Vagina (tissue), 2 donors: ENCODE data around the gene ASTL. TPM values are rescaled to one million over a fixed set of nuclear protein-coding genes. Genes with fewer than 3 reads are reported as not detected.
"Not testable (repeated sequence)": the region's sequence is repeated elsewhere in the genome, so short reads cannot be mapped to it uniquely, and the experiment has no call there.

Experiments
- DNase-seq, 2 donors: peaks; one replicate each; pipeline ENCODE4 v3.0.0-alpha.2; 2017; ENCODE audit errors: extremely low spot score in 2 of 2
- H3K27ac ChIP-seq: fragments of 200-600 bp; sonication (generic); one replicate; pipeline ENCODE4 v1.5.1; 2019
- H3K27me3 ChIP-seq: fragments of 200-600 bp; sonication (generic); one replicate; pipeline ENCODE4 v1.5.1; 2019
- H3K36me3 ChIP-seq, 2 donors: fragments of 200-600 bp; sonication (generic); one replicate each; pipeline ENCODE4 v1.5.1; 2017 to 2019
- H3K4me1 ChIP-seq: fragments of 200-600 bp; sonication (generic); one replicate; pipeline ENCODE4 v1.5.1; 2019
- H3K4me3 ChIP-seq, 2 donors: fragments of 200-600 bp; sonication (generic); 1 replicate in 1 of 2; 2 replicates in 1 of 2; pipeline ENCODE4 v1.5.1; 2016 to 2019
- H3K9me3 ChIP-seq: fragments of 200-600 bp; sonication (generic); one replicate; pipeline ENCODE4 v1.5.1; 2019
- CTCF ChIP-seq, 3 experiments: fragments of 450-650 bp in 2 of 3; fragments of 200-600 bp in 1 of 3; sonication (generic) in 1 of 3; IDR thresholded peaks; one replicate each; pipeline ENCODE4 v1.5.1; 2017 to 2019; ENCODE audit warnings: antibody characterized with exemption in 3 of 3, mild to moderate bottlenecking in 2 of 3, moderate library complexity in 2 of 3
- POLR2A ChIP-seq, 2 donors: fragments of 450-650 bp; IDR thresholded peaks; one replicate each; pipeline ENCODE4 v1.6.1; 2017; ENCODE audit warnings: antibody characterized with exemption in 2 of 2, mild to moderate bottlenecking in 2 of 2, moderate library complexity in 2 of 2
- POLR2AphosphoS5 ChIP-seq, 2 donors: sonication (generic); formaldehyde crosslinking; IDR thresholded peaks; one replicate each; pipeline ENCODE4 v1.9.0; 2017; ENCODE audit warnings: antibody characterized with exemption in 2 of 2, mild to moderate bottlenecking in 2 of 2, low read depth in 1 of 2; ENCODE audit not compliant: insufficient read depth in 1 of 2
- intact Hi-C: fragments of 100-400 bp; cut with DNase I; formaldehyde crosslinking; loops from one replicate; pipeline ENCODE4 v1.15.1; 2023
- total RNA-seq: library from RNA; depleted of rRNA; stranded (reverse); fragments of >200 nt; gene quantifications from one replicate; pipeline ENCODE4 v1.2.3, GENCODE V29; 2016

Gene ASTL
- total RNA-seq, 1 donor from 2014 or later, result not detected

GRCh38 chr2:96167407-96168013 is 29.2 kb upstream of the ASTL start:
- Histone ChIP-seq H3K9me3 (no peaks in the 10 kb centered on the region), H3K4me1 (no peaks in the 10 kb centered on the region), H3K27me3 (no peaks in the 10 kb centered on the region), H3K4me3 (no peak overlapping the region), H3K27ac (no peak overlapping the region), H3K36me3 (no peaks in the 10 kb centered on the region)
- DNase-seq, result no peak
- intact Hi-C loops, result no loop called here
- TF ChIP-seq POLR2A (IDR thresholded peaks at IDR 0.05) (no peak), POLR2AphosphoS5 (IDR thresholded peaks at IDR 0.05; ENCODE audit: insufficient read depth in 1 of 2, low read depth in 1 of 2) (no peak), CTCF (IDR thresholded peaks at IDR 0.05) (no peak)

GRCh38 chr2:96164459-96165184 is 26.3 kb upstream of the ASTL start:
- intact Hi-C loops, result no loop called here
- Histone ChIP-seq H3K36me3 (no peaks in the 10 kb centered on the region), H3K27me3 (no peaks in the 10 kb centered on the region), H3K4me3 (no peak overlapping the region), H3K27ac (no peak overlapping the region), H3K4me1 (no peaks in the 10 kb centered on the region), H3K9me3 (no peaks in the 10 kb centered on the region)
- DNase-seq, result no peak
- TF ChIP-seq POLR2AphosphoS5 (IDR thresholded peaks at IDR 0.05; ENCODE audit: insufficient read depth in 1 of 2, low read depth in 1 of 2), result no peak

- H3K4me1 ChIP-seq, result no peaks in the 10 kb centered on the region
- H3K27ac ChIP-seq, result no peak overlapping the region
- TF ChIP-seq CTCF (IDR thresholded peaks at IDR 0.05) (no peak), POLR2AphosphoS5 (IDR thresholded peaks at IDR 0.05; ENCODE audit: insufficient read depth in 1 of 2, low read depth in 1 of 2) (peak in 1 of 2 donors; percentile 53)
- DNase-seq, result peak in 1 of 2 donors; percentile 72
- H3K9me3 ChIP-seq, result no peaks in the 10 kb centered on the region
- H3K4me3 ChIP-seq, result no peak overlapping the region
- H3K36me3 ChIP-seq, result no peaks in the 10 kb centered on the region
- no peaks in the 10 kb centered on the region for H3K27me3 ChIP-seq
- intact Hi-C loops, result no loop called here
Measured at GRCh38 chr2:96163768-96164429, 25.6 kb upstream of the ASTL start.

- intact Hi-C loops, result no loop called here
- H3K27ac ChIP-seq, result no peak overlapping the region
- H3K27me3 ChIP-seq, result no peaks in the 10 kb centered on the region
Measured at GRCh38 chr2:96163415-96163767, 25.1 kb upstream of the ASTL start.

GRCh38 chr2:96161898-96162297 is 23.6 kb upstream of the ASTL start:
- Histone ChIP-seq H3K4me1 (no peaks in the 10 kb centered on the region), H3K4me3 (no peak overlapping the region), H3K27ac (no peak overlapping the region), H3K27me3 (no peaks in the 10 kb centered on the region), H3K36me3 (no peaks in the 10 kb centered on the region), H3K9me3 (no peaks in the 10 kb centered on the region)
- intact Hi-C loops, result no loop called here
- no peak for DNase-seq
- TF ChIP-seq POLR2A (IDR thresholded peaks at IDR 0.05) (no peak), POLR2AphosphoS5 (IDR thresholded peaks at IDR 0.05; ENCODE audit: insufficient read depth in 1 of 2, low read depth in 1 of 2) (no peak), CTCF (IDR thresholded peaks at IDR 0.05) (no peak)

More at GRCh38 chr2:96163415-96163767, 25.1 kb upstream of the ASTL start:
- Histone ChIP-seq H3K4me3 (no peak overlapping the region), H3K4me1 (no peaks in the 10 kb centered on the region), H3K9me3 (no peaks in the 10 kb centered on the region), H3K36me3 (no peaks in the 10 kb centered on the region)
- DNase-seq, result peak in 1 of 2 donors; percentile 79
- TF ChIP-seq POLR2AphosphoS5 (IDR thresholded peaks at IDR 0.05; ENCODE audit: insufficient read depth in 1 of 2, low read depth in 1 of 2) (no peak), POLR2A (IDR thresholded peaks at IDR 0.05) (no peak), CTCF (IDR thresholded peaks at IDR 0.05) (no peak)

GRCh38 chr2:96160366-96160765 is 22.1 kb upstream of the ASTL start:
- H3K9me3 ChIP-seq, intact Hi-C loops, H3K4me1 ChIP-seq, DNase-seq, H3K36me3 ChIP-seq, H3K27ac ChIP-seq, H3K27me3 ChIP-seq, H3K4me3 ChIP-seq: not testable (repeated sequence)
